ENCODE results near the gene TIMM10B.

DNA sequence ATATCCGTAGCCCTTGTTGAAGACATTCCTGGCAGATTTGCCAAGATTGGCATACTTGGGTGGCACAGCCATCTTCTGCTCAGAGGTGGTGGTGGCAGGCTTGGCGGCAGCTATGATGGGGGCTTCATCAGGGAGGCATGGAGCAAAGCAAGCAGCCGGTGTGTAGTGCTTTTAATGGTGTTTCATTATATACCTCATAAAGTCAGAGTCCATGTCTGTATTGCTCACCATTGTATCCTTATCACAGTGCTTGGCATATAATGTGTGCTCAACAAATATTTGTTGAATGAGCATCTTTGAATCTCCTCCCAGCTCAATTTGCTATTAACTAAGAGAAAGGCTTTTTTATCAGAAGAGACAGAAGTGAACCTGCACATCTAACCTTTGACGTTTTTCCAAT lies 8.0 kb downstream of the TIMM10B start:
- TF ChIP-seq POLR2A (IDR thresholded peaks at IDR 0.05; ENCODE audit: low read depth, low read length): no peak
- TF ChIP-seq POLR2AphosphoS5 (IDR thresholded peaks at IDR 0.05; ENCODE audit: low read depth, low read length): no peak
- TF ChIP-seq TAF1 (IDR thresholded peaks at IDR 0.05; ENCODE audit: borderline replicate concordance, low read depth, low read length): no peak

All from GM12892 (cell line).